K562 (cell line): ENCODE results near the gene TENT4B. TPM values are rescaled to one million over a fixed set of nuclear protein-coding genes. Genes with fewer than 3 reads are reported as not detected.

Experiments used
- ATAC-seq: fragments of 200-7000 bp; cut with Tn5 transposase; 3 replicates; pipeline ENCODE4 v1.9.1; 2020; ENCODE audit warnings: moderate library complexity
- BruUV-seq: library from RNA; stranded (reverse); fragments of 400-500 nt; replicated peaks from 2 replicates; lab custom pipeline; 2021; lab: Mats Ljungman, UMichigan
- CTCF ChIA-PET: fragments of 300-600 bp; formaldehyde crosslinking; extraction: SDS; loops from one replicate; lab custom pipeline; 2021; ENCODE audit warnings: low intra/inter-chr PET ratio; lab: Yijun Ruan, JAX
- POLR2A ChIA-PET: fragments of 300-600, 350-650 bp; sonication (Branson Sonifier 250); formaldehyde crosslinking; extraction: SDS; loops from one replicate; lab custom pipeline; 2021; ENCODE audit warnings: antibody characterized with exemption, inconsistent platforms; lab: Yijun Ruan, JAX
- DNase-seq, 4 experiments: peaks; one replicate each; pipeline versions ENCODE4 v3.0.0 to v3.0.0-alpha.2; 2011 to 2018; ENCODE audit warnings: low spot score in 3 of 4, mixed read lengths in 3 of 4; ENCODE audit errors: extremely low read depth in 1 of 4
- FAIRE-seq: peaks from 2 replicates; lab custom pipeline; 2011; peaks lifted over from hg19 to GRCh38; lab: Jason Lieb, UNC
- H2AFZ ChIP-seq: 2 replicates; pipeline ENCODE4 v1.6.0; 2011; ENCODE audit warnings: low read depth, low read length, control low read depth, inconsistent platforms
- H3K27ac ChIP-seq: fragments of 200-600 bp; 3 replicates; pipeline ENCODE4 v1.8.0; 2011; ENCODE audit warnings: low read depth, mild to moderate bottlenecking, control low read depth, inconsistent platforms, low read length, moderate library complexity, mixed read lengths; ENCODE audit errors: extremely low read depth
- H3K27me3 ChIP-seq, 2 experiments: fragments of 300-600 bp in 1 of 2; 2 replicates in 1 of 2; 3 replicates in 1 of 2; pipeline versions ENCODE4 v1.6.0 to v1.8.0; 2011; ENCODE audit warnings: inconsistent platforms in 2 of 2, low read length in 2 of 2, mild to moderate bottlenecking in 1 of 2, mixed read lengths in 1 of 2, moderate library complexity in 1 of 2; ENCODE audit not compliant: control insufficient read depth in 2 of 2, insufficient read depth in 2 of 2
- H3K36me3 ChIP-seq: fragments of 300-600 bp; 3 replicates; pipeline ENCODE4 v1.8.0; 2011; ENCODE audit warnings: mild to moderate bottlenecking, low read length, inconsistent platforms; ENCODE audit not compliant: control insufficient read depth, insufficient read depth
- H3K4me1 ChIP-seq, 2 experiments: fragments of 200-600 bp in 1 of 2; replicated peaks in 1 of 2; 2 replicates in 1 of 2; 3 replicates in 1 of 2; pipeline versions ENCODE4 v1.5.1 to v1.8.0; 2011; ENCODE audit warnings: inconsistent platforms in 2 of 2, low read length in 2 of 2, mild to moderate bottlenecking in 1 of 2, mixed read lengths in 1 of 2, moderate library complexity in 1 of 2; ENCODE audit not compliant: control insufficient read depth in 2 of 2, insufficient read depth in 2 of 2
- H3K4me2 ChIP-seq: 2 replicates; pipeline ENCODE4 v1.6.1; 2011; ENCODE audit warnings: low read length, control low read depth, inconsistent platforms, mixed read lengths; ENCODE audit not compliant: insufficient read depth
- H3K4me3 ChIP-seq: fragments of 200-600 bp; sonication (generic), shearing (Covaris generic); 2 replicates; pipeline ENCODE4 v1.5.1; 2016; ENCODE audit warnings: control low read depth, inconsistent platforms
- H3K79me2 ChIP-seq: fragments of 200-600 bp; 3 replicates; pipeline ENCODE4 v1.8.0; 2011; ENCODE audit warnings: low read length, inconsistent platforms; ENCODE audit not compliant: control insufficient read depth, insufficient read depth
- H3K9ac ChIP-seq, 2 experiments: 2 replicates each; pipeline versions ENCODE4 v1.6.0 to v1.6.1; 2011; ENCODE audit warnings: low read depth in 2 of 2, low read length in 2 of 2, control low read depth in 1 of 2, inconsistent platforms in 1 of 2, mild to moderate bottlenecking in 1 of 2, mixed read lengths in 1 of 2; ENCODE audit not compliant: insufficient read depth in 1 of 2
- H3K9me1 ChIP-seq: one replicate; pipeline ENCODE4 v1.6.0; 2011; ENCODE audit warnings: inconsistent platforms, mild to moderate bottlenecking, low read length, moderate library complexity; ENCODE audit not compliant: control insufficient read depth, insufficient read depth
- H3K9me3 ChIP-seq: replicated peaks from 2 replicates; pipeline ENCODE4 v1.5.1; 2011; ENCODE audit warnings: low read depth, low read length, inconsistent platforms; ENCODE audit not compliant: control insufficient read depth, insufficient read depth
- H4K20me1 ChIP-seq: replicated peaks from 2 replicates; pipeline ENCODE4 v1.6.1; 2011; ENCODE audit warnings: low read length, inconsistent platforms, mixed read lengths; ENCODE audit not compliant: control insufficient read depth, insufficient read depth
- CTCFL ChIP-seq: IDR thresholded peaks from 2 replicates; pipeline ENCODE4 v1.6.1; 2011; ENCODE audit warnings: borderline replicate concordance, low read depth, mild to moderate bottlenecking, moderate library complexity, low read length; ENCODE audit not compliant: insufficient read depth, poor library complexity, severe bottlenecking
- FOS ChIP-seq: IDR thresholded peaks from 3 replicates; pipeline ENCODE4 v1.6.1; 2011; ENCODE audit not compliant: insufficient read length; ENCODE audit errors: extremely low read depth
- FOXA1 ChIP-seq: fragments of 450-650 bp; IDR thresholded peaks from 2 replicates; pipeline ENCODE4 v1.6.1; 2016; ENCODE audit warnings: mild to moderate bottlenecking, borderline replicate concordance
- MCM3 ChIP-seq: fragments of 450-650 bp; IDR thresholded peaks from 2 replicates; pipeline ENCODE4 v1.6.1; 2016
- MEIS2 ChIP-seq: fragments of 450-650 bp; IDR thresholded peaks from 2 replicates; pipeline ENCODE4 v1.6.1; 2014; ENCODE audit warnings: mild to moderate bottlenecking; ENCODE audit not compliant: partially characterized antibody
- PHF20 ChIP-seq: fragments of 450-650 bp; IDR thresholded peaks from 2 replicates; pipeline ENCODE4 v1.6.1; 2018; ENCODE audit not compliant: partially characterized antibody
- SFPQ ChIP-seq: fragments of 200-400 bp; formaldehyde crosslinking; IDR thresholded peaks from 2 replicates; pipeline ENCODE4 v1.6.1; 2017; ENCODE audit warnings: mild to moderate bottlenecking, low read depth, low read length, moderate library complexity
- TBL1XR1 ChIP-seq, 2 experiments: IDR thresholded peaks; 2 replicates each; pipeline ENCODE4 v1.6.1; 2012; ENCODE audit warnings: improper control_type of control experiment in 2 of 2, low read length in 2 of 2, mild to moderate bottlenecking in 1 of 2
- TEAD4 ChIP-seq, 2 experiments: sonication (generic) in 1 of 2; formaldehyde crosslinking in 1 of 2; IDR thresholded peaks; 2 replicates each; pipeline versions ENCODE4 v1.6.1 to v1.8.0; 2012 to 2022; ENCODE audit warnings: borderline replicate concordance in 1 of 2, inconsistent platforms in 1 of 2, low read length in 1 of 2, mild to moderate bottlenecking in 1 of 2, missing genetic modification reagents in 1 of 2
- TSC22D4 ChIP-seq: fragments of 450-650 bp; IDR thresholded peaks from 2 replicates; pipeline ENCODE4 v1.6.1; 2016; ENCODE audit warnings: missing genetic modification characterization, missing biosample characterization, control low read depth
- ZFP1 ChIP-seq: fragments of 450-650 bp; formaldehyde crosslinking; IDR thresholded peaks from 2 replicates; pipeline ENCODE4 v1.4.0; 2020; ENCODE audit warnings: mild to moderate bottlenecking, mixed read lengths
- ZFX ChIP-seq: sonication (generic); formaldehyde crosslinking; IDR thresholded peaks from 2 replicates; pipeline ENCODE4 v1.8.0; 2022; ENCODE audit warnings: mild to moderate bottlenecking, missing genetic modification reagents, moderate library complexity
- ZNF699 ChIP-seq: fragments of 250-450 bp; sonication (Bioruptor Pico); IDR thresholded peaks from 2 replicates; pipeline ENCODE4 v1.8.0; 2021; ENCODE audit warnings: mild to moderate bottlenecking, moderate library complexity; ENCODE audit not compliant: insufficient replicate concordance
- WGBS: fragments of 100-300 bp; shearing (Covaris generic); methylation state at CpG from one replicate; pipeline ENCODE4 v1.1.6; 2016; ENCODE audit warnings: low coverage, mixed read lengths; ENCODE audit not compliant: insufficient coverage; ENCODE audit errors: missing lambda C conversion rate; 5-methylcytosine and 5-hydroxymethylcytosine counted together
- in situ Hi-C: fragments of 300-500 bp; cut with MboI; formaldehyde crosslinking; loops from 4 replicates; pipeline ENCODE4 v1.15.0; 2018; ENCODE audit warnings: inconsistent platforms, mixed read lengths
- intact Hi-C: fragments of 100-400 bp; cut with micrococcal nuclease; formaldehyde crosslinking; loops from 2 replicates; pipeline ENCODE4 v1.14.2; 2022
- polyA plus RNA-seq, 8 experiments: library from polyadenylated mRNA; depleted of rRNA in 4 of 8; stranded (reverse) in 5 of 8; unstranded in 3 of 8; fragments of >200 nt; fragmentation: Nextera tagmentation in 2 of 8; fragmentation: Illumina TruSeq in 1 of 8; extraction: Ambion mirVana in 2 of 8; extraction: Trizol in 1 of 8; gene quantifications; 2 replicates each; pipeline versions ENCODE4 v1.2.1 to v1.2.3, GENCODE V29; 2011 to 2014; ENCODE audit warnings: inconsistent platforms in 1 of 8, missing spikeins in 1 of 8
- total RNA-seq, 7 experiments: library from RNA; depleted of rRNA in 6 of 7; stranded (reverse); fragments of >200 nt in 6 of 7; fragmentation: Illumina TruSeq in 2 of 7; extraction: Trizol in 2 of 7; gene quantifications; 2 replicates each; pipeline versions ENCODE4 v1.2.1 to v1.2.3, GENCODE V29; 2011 to 2021; ENCODE audit warnings: low replicate concordance in 1 of 7

TENT4B gene
- total and polyA plus RNA-seq, 9 of the 15 experiments (the other 6 are each of a cell fraction or from before 2014, with no cell fraction given), result 5.2 to 8.4 (median 7.0) TPM

DNA sequence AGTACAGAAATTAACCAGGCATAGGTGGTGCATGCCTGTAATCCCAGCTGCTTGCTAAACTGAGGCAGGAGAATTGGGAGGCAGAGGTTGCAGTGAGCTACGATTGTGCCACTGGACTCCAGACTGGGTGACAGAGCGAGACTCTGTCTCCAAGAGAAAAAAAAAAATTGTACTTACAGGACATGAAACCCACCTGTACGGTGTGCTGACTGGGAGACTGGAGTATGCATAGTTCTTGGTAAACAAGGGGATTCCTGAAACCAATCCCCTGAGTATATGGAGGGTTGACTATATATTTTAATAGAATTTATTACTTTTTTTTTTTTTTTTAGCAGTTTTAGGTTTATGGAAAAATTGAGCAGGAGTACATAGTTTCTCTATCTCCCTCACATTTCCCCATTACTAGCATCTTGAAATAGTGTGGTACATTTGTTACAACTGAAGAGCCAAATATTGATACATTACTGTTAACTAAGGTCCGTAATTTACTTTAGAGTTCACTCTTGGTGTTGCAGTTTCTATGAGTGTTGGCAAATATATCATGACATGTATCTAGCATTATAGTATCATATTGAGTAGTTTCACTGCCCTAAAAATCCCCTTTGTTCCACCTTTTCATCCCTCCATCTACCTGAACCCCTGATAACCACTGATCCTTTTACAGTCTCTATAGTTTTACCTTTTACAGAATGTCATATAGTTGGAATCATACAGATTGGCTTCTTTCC is 19.3 kb downstream of the TENT4B start:
- intact Hi-C loops (no loop called here), in situ Hi-C loops (no loop called here)
- Histone ChIP-seq H3K4me2 (no peak overlapping the region), H3K36me3 (no peaks in the 10 kb centered on the region), H3K27me3 (no peaks in the 10 kb centered on the region), H3K4me1 (no peaks in the 10 kb centered on the region; a peak in 1 of 5 replicates), H3K27ac (no peak overlapping the region), H3K9me1 (no peaks in the 10 kb centered on the region), H3K9me3 (no peaks in the 10 kb centered on the region), H3K9ac (no peak overlapping the region), H2AFZ (no peak overlapping the region), H4K20me1 (no peaks in the 10 kb centered on the region), H3K79me2 (peaks cover 32% of the 10 kb centered on the region; the same call in 2 of the 3 replicates), H3K4me3 (no peak overlapping the region)
- no peak for DNase-seq
- BruUV-seq, result no TSS peak
- ChIA-PET POLR2A (interaction anchor here (0.8 kb wide), 1 partner anchor 17 kb away, joined by 3 read pairs; no protein-coding TSS in a partner anchor), CTCF (no interaction called here)
- FAIRE-seq, result no peak
- WGBS, result 57% methylated on average over 4 of the region's 4 CpGs
- no peak; the same call in 2 of the 3 replicates for ATAC-seq
- TF ChIP-seq PHF20, result no peak
- TF ChIP-seq TEAD4 (IDR thresholded peaks at IDR 0.05; ENCODE audit: low read length), result no peak
- no peak for TF ChIP-seq TEAD4 (CRISPR knock-in tag; IDR thresholded peaks at IDR 0.05; ENCODE audit: borderline replicate concordance)
- TF ChIP-seq ZNF699, result no peak
- no peak for TF ChIP-seq TSC22D4 (tag)
- TF ChIP-seq MCM3, result no peak
- no peak for TF ChIP-seq CTCFL
- TF ChIP-seq TBL1XR1 (IDR thresholded peaks at IDR 0.05; ENCODE audit: low read length in 2 of 2), result no peak
- TF ChIP-seq ZFP1 (CRISPR knock-in tag), result no peak
- no peak for TF ChIP-seq FOXA1
- TF ChIP-seq FOS, result no peak
- no peak for TF ChIP-seq MEIS2
- no peak for TF ChIP-seq ZFX (CRISPR knock-in tag)
- TF ChIP-seq SFPQ, result no peak
